Esophagus muscularis mucosa (tissue), 3 donors: ENCODE results near the gene TGFB1.

Experiments
- CTCF ChIP-seq, 3 experiments: fragments of 200-600 bp in 2 of 3; fragments of 450-650 bp in 1 of 3; sonication (generic) in 2 of 3; IDR thresholded peaks; one replicate each; pipeline ENCODE4 v1.5.1; 2017 to 2019; ENCODE audit warnings: antibody characterized with exemption in 3 of 3, mild to moderate bottlenecking in 2 of 3, moderate library complexity in 1 of 3
- POLR2AphosphoS5 ChIP-seq, 2 donors: sonication (generic); formaldehyde crosslinking; IDR thresholded peaks; one replicate each; pipeline ENCODE4 v1.6.1; 2017; ENCODE audit warnings: antibody characterized with exemption in 2 of 2

GRCh38 chr19:41328157-41328841 lies 25.4 kb downstream of the TGFB1 start:
- TF ChIP-seq CTCF (IDR thresholded peaks at IDR 0.05): no peak
- no peak for TF ChIP-seq POLR2AphosphoS5 (IDR thresholded peaks at IDR 0.05)
